ENCODE data around the gene KCTD20.

KCTD20 gene

DNA sequence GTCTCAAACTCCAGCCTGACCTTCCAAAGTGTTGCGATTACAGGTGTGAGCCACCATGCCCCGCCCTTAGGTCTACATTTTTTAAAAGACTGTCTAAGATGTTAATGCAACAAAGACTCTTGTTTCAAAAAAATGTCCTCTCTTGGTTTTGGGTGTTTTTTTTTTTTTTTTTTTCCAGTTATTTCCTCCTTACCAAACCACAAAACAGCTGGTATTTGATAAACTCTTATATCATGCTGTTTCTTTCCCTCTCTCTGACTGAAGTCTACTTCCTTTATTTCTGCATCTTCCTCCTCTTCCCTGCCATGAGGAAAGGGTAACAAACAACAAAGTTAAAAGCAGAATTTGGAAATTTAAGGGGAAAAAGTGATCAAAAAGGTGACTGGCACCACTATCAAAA lies 83.3 kb downstream of the KCTD20 start:
- H3K9ac ChIP-seq (ENCODE audit: low read length): no peak overlapping the region
- no peak for TF ChIP-seq EZH2phosphoT487 (conservative IDR thresholded peaks at IDR 0.05; ENCODE audit: low read length)
- TF ChIP-seq, protein P1, sequence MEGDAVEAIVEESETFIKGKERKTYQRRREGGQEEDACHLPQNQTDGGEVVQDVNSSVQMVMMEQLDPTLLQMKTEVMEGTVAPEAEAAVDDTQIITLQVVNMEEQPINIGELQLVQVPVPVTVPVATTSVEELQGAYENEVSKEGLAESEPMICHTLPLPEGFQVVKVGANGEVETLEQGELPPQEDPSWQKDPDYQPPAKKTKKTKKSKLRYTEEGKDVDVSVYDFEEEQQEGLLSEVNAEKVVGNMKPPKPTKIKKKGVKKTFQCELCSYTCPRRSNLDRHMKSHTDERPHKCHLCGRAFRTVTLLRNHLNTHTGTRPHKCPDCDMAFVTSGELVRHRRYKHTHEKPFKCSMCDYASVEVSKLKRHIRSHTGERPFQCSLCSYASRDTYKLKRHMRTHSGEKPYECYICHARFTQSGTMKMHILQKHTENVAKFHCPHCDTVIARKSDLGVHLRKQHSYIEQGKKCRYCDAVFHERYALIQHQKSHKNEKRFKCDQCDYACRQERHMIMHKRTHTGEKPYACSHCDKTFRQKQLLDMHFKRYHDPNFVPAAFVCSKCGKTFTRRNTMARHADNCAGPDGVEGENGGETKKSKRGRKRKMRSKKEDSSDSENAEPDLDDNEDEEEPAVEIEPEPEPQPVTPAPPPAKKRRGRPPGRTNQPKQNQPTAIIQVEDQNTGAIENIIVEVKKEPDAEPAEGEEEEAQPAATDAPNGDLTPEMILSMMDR (IDR thresholded peaks at IDR 0.05; ENCODE audit: insufficient read depth, low read length, poor library complexity, severe bottlenecking): no peak
- no peaks in the 10 kb centered on the region; the same call in 1 of the 2 replicates for H4K20me1 ChIP-seq (ENCODE audit: low read depth, low read length)
- H3K27ac ChIP-seq (ENCODE audit: low read depth, low read length): no peak overlapping the region
- H3K4me3 ChIP-seq (ENCODE audit: insufficient read depth, low read length, poor library complexity, severe bottlenecking): no peak overlapping the region
- H3K36me3 ChIP-seq (ENCODE audit: low read length): peaks cover 40% of the 10 kb centered on the region
- H3K9me3 ChIP-seq (ENCODE audit: insufficient read depth, low read length): no peaks in the 10 kb centered on the region
- H3F3A ChIP-seq (ENCODE audit: insufficient read depth): peaks cover 4% of the 10 kb centered on the region; the same call in 1 of the 2 replicates
- no peaks in the 10 kb centered on the region for H3K27me3 ChIP-seq (ENCODE audit: low read length)
- H3K79me2 ChIP-seq (ENCODE audit: insufficient read depth, low read length): peaks cover 11% of the 10 kb centered on the region; the same call in 1 of the 2 replicates
- no peaks in the 10 kb centered on the region for H3K9me2 ChIP-seq (replicated peaks; ENCODE audit: insufficient read depth, low read length)
- H2AFZ ChIP-seq (ENCODE audit: low read depth, low read length, severe bottlenecking): no peak overlapping the region
- H3K4me2 ChIP-seq (ENCODE audit: low read depth, low read length, poor library complexity, severe bottlenecking): no peak overlapping the region

DNA sequence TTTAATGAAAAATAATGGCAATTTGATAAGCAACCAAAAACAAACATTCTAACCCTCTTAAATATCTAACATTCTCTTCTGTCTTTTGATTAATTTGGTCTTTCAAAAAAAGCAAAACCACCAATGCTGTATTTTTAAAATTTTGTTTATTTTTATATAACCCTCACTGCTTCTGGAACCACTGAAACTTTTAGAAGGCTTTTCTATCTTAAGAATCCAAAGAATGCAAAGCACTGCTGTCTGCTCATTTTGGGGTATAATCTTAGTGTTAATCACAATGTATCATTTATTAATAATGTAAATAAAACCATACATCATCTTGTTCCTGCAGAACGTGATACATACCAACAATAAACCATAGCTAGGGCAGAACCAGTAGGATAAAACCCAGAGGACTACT lies 90.5 kb downstream of the KCTD20 start:
- Histone ChIP-seq H3K9me2 (replicated peaks; ENCODE audit: insufficient read depth, low read length) (no peaks in the 10 kb centered on the region), H3K27me3 (ENCODE audit: low read length) (no peaks in the 10 kb centered on the region), H2AFZ (ENCODE audit: low read depth, low read length, severe bottlenecking) (no peak overlapping the region), H4K20me1 (ENCODE audit: low read depth, low read length) (peaks cover 5% of the 10 kb centered on the region; the same call in 1 of the 2 replicates), H3K9ac (ENCODE audit: low read length) (no peak overlapping the region), H3K4me3 (ENCODE audit: insufficient read depth, low read length, poor library complexity, severe bottlenecking) (no peak overlapping the region), H3K4me2 (ENCODE audit: low read depth, low read length, poor library complexity, severe bottlenecking) (no peak overlapping the region), H3K27ac (ENCODE audit: low read depth, low read length) (no peak overlapping the region), H3K9me3 (ENCODE audit: insufficient read depth, low read length) (no peaks in the 10 kb centered on the region), H3F3A (ENCODE audit: insufficient read depth) (peaks cover 11% of the 10 kb centered on the region), H3K79me2 (ENCODE audit: insufficient read depth, low read length) (peaks cover 59% of the 10 kb centered on the region), H3K36me3 (ENCODE audit: low read length) (peaks cover 30% of the 10 kb centered on the region; the same call in 1 of the 2 replicates)
- TF ChIP-seq, protein P1 (IDR thresholded peaks at IDR 0.05; ENCODE audit: insufficient read depth, low read length, poor library complexity, severe bottlenecking): no peak
- no peak for TF ChIP-seq EZH2phosphoT487 (conservative IDR thresholded peaks at IDR 0.05; ENCODE audit: low read length)

DNA sequence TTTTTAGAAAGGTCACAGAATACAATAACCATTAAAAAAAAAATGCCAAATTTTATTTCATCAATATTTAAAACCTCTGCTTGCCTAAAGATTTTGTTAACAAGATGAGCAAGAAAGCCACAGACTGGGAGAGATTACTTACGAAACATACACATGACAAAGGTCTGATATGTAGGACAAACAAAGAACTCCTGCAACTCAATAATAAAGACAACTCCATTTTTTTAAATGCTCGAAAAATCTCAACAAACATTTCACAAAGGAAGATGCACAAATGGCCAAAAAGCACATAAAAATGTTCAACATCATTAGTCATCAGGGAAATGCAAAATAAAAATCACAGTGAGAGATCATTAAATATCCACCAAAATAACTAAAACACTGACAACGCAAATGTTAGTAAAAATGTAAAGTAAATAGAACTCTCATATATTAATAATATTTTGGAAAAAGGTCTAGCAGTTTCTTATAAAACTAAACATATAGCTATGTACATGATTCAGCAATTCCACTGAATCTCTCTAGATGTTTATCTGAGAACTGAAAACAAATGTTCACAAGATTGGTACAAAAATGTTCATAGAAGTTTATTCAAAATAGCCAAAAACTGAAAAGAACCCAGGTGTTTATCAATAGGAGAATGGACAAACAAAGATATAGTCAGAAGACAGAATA lies 94.2 kb downstream of the KCTD20 start:
- TF ChIP-seq, protein P1 (IDR thresholded peaks at IDR 0.05; ENCODE audit: insufficient read depth, low read length, poor library complexity, severe bottlenecking): no peak
- TF ChIP-seq EZH2phosphoT487 (conservative IDR thresholded peaks at IDR 0.05; ENCODE audit: low read length): no peak
- peaks cover 12% of the 10 kb centered on the region for H3F3A ChIP-seq (ENCODE audit: insufficient read depth)
- no peak overlapping the region for H2AFZ ChIP-seq (ENCODE audit: low read depth, low read length, severe bottlenecking)
- no peaks in the 10 kb centered on the region for H3K9me3 ChIP-seq (ENCODE audit: insufficient read depth, low read length)
- H3K27ac ChIP-seq (ENCODE audit: low read depth, low read length): no peak overlapping the region
- peaks cover 64% of the 10 kb centered on the region for H3K79me2 ChIP-seq (ENCODE audit: insufficient read depth, low read length)
- peaks cover 5% of the 10 kb centered on the region; the same call in 1 of the 2 replicates for H4K20me1 ChIP-seq (ENCODE audit: low read depth, low read length)
- no peaks in the 10 kb centered on the region for H3K27me3 ChIP-seq (ENCODE audit: low read length)
- no peak overlapping the region for H3K4me3 ChIP-seq (ENCODE audit: insufficient read depth, low read length, poor library complexity, severe bottlenecking)
- H3K36me3 ChIP-seq (ENCODE audit: low read length): peaks cover 51% of the 10 kb centered on the region
- no peaks in the 10 kb centered on the region for H3K9me2 ChIP-seq (replicated peaks; ENCODE audit: insufficient read depth, low read length)
- no peak overlapping the region for H3K4me2 ChIP-seq (ENCODE audit: low read depth, low read length, poor library complexity, severe bottlenecking)
- no peak overlapping the region for H3K9ac ChIP-seq (ENCODE audit: low read length)

Measured in SU-DHL-6 (cell line).